HAP-1 (cell line): Measurements from ENCODE around the gene F11.
"Not testable (repeated sequence)": the region's sequence is repeated elsewhere in the genome, so short reads cannot be mapped to it uniquely, and the experiment has no call there.

Experiments used
- DNase-seq, 2 experiments: peaks; one replicate each; pipeline ENCODE4 v3.0.0-alpha.2; 2016 to 2020; ENCODE audit warnings: low spot score in 2 of 2
- H3K27me3 ChIP-seq: fragments of 250-450 bp; sonication (Bioruptor Pico); 2 replicates; pipeline ENCODE4 v1.5.1; 2020; ENCODE audit warnings: low read depth, mild to moderate bottlenecking, moderate library complexity
- H3K36me3 ChIP-seq: fragments of 250-450 bp; sonication (Bioruptor Pico); replicated peaks from 2 replicates; pipeline ENCODE4 v1.5.1; 2020; ENCODE audit warnings: mild to moderate bottlenecking
- H3K4me1 ChIP-seq: fragments of 250-450 bp; sonication (Bioruptor Pico); 2 replicates; pipeline ENCODE4 v1.5.1; 2020; ENCODE audit warnings: mild to moderate bottlenecking
- H3K4me3 ChIP-seq: fragments of 250-450 bp; sonication (Bioruptor Pico); 2 replicates; pipeline ENCODE4 v1.5.1; 2020; ENCODE audit warnings: mild to moderate bottlenecking, moderate library complexity
- H3K9me3 ChIP-seq: fragments of 250-450 bp; sonication (Bioruptor Pico); 2 replicates; pipeline ENCODE4 v1.5.1; 2020; ENCODE audit warnings: mild to moderate bottlenecking, moderate library complexity
- in situ Hi-C: fragments of 300-500 bp; cut with MboI; formaldehyde crosslinking; loops from 3 replicates; pipeline ENCODE4 v1.14.3; 2020; ENCODE audit warnings: low sequenced_read_pairs, inconsistent platforms, mixed read lengths

Gene F11

GRCh38 chr4:186240848-186241491 is 25.0 kb upstream of the F11 start:
- H3K4me3 ChIP-seq: no peak overlapping the region
- no peaks in the 10 kb centered on the region for H3K27me3 ChIP-seq
- in situ Hi-C loops: no loop called here
- no peaks in the 10 kb centered on the region for H3K36me3 ChIP-seq
- H3K4me1 ChIP-seq: no peaks in the 10 kb centered on the region
- no peak for DNase-seq
- H3K9me3 ChIP-seq: no peaks in the 10 kb centered on the region

DNA sequence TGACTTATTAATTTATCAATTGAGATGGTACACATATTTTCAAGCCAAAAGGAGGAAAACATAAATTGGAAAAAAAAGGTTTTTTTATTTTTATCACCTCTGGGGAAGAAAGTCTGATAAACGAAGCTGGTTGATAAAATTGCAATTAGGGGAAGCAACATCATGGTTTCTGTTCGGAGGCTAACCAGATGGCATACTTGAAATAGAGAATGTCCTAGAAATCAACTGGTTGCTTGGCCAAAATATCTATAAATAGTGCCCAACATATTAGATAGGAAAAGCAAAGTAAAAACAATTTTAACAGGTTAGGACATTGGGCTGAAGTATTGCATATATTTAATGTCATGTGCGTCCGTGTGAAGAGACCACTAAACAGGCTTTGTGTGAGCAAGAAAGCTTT is 24.4 kb upstream of the F11 start:
- in situ Hi-C loops: no loop called here
- no peak for DNase-seq
- H3K27me3 ChIP-seq: no peaks in the 10 kb centered on the region
- H3K4me3 ChIP-seq: no peak overlapping the region
- H3K4me1 ChIP-seq: no peaks in the 10 kb centered on the region
- H3K9me3 ChIP-seq: no peaks in the 10 kb centered on the region
- H3K36me3 ChIP-seq: no peaks in the 10 kb centered on the region

GRCh38 chr4:186242031-186242430 is 24.0 kb upstream of the F11 start:
- H3K27me3 ChIP-seq, H3K9me3 ChIP-seq, DNase-seq, H3K4me3 ChIP-seq, in situ Hi-C loops, H3K4me1 ChIP-seq, H3K36me3 ChIP-seq: not testable (repeated sequence)

GRCh38 chr4:186243331-186243730 is 22.7 kb upstream of the F11 start:
- Histone ChIP-seq H3K9me3 (no peaks in the 10 kb centered on the region), H3K27me3 (no peaks in the 10 kb centered on the region), H3K36me3 (no peaks in the 10 kb centered on the region), H3K4me3 (no peak overlapping the region), H3K4me1 (no peaks in the 10 kb centered on the region; the same call in 1 of the 2 replicates)
- in situ Hi-C loops: no loop called here
- no peak for DNase-seq

- Histone ChIP-seq H3K36me3 (no peaks in the 10 kb centered on the region), H3K27me3 (no peaks in the 10 kb centered on the region), H3K4me3 (no peak overlapping the region), H3K4me1 (peaks cover 14% of the 10 kb centered on the region), H3K9me3 (no peaks in the 10 kb centered on the region)
- in situ Hi-C loops: no loop called here
- DNase-seq: no peak
These were observed 21.2 kb upstream of the F11 start for GRCh38 chr4:186244835-186245234.

- DNase-seq, H3K27me3 ChIP-seq, H3K4me3 ChIP-seq, H3K36me3 ChIP-seq, H3K9me3 ChIP-seq, in situ Hi-C loops: not testable (repeated sequence)
- H3K4me1 ChIP-seq: peaks cover 29% of the 10 kb centered on the region
These were observed 18.8 kb upstream of the F11 start for GRCh38 chr4:186247062-186247752.

DNA sequence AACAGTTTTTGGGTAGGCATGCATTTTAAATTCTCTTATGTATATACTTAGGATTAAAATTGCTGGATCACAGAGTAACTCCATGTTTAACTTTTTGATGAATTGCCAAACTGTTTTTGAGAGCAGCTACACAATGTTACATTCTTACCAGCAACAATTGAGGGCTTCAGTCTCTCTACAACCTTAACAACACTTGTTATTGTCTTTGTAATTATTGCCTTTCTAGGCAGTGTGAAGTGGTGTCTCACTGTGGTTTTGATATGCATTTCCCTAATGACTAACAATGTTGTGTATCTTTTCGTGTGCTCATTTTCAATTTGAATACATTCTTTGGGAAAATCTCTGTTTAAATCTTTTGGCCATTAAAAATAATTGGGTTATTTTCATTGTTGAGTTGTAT is 17.3 kb upstream of the F11 start:
- in situ Hi-C loops: no loop called here
- Histone ChIP-seq H3K36me3 (no peaks in the 10 kb centered on the region), H3K27me3 (no peaks in the 10 kb centered on the region)

DNA sequence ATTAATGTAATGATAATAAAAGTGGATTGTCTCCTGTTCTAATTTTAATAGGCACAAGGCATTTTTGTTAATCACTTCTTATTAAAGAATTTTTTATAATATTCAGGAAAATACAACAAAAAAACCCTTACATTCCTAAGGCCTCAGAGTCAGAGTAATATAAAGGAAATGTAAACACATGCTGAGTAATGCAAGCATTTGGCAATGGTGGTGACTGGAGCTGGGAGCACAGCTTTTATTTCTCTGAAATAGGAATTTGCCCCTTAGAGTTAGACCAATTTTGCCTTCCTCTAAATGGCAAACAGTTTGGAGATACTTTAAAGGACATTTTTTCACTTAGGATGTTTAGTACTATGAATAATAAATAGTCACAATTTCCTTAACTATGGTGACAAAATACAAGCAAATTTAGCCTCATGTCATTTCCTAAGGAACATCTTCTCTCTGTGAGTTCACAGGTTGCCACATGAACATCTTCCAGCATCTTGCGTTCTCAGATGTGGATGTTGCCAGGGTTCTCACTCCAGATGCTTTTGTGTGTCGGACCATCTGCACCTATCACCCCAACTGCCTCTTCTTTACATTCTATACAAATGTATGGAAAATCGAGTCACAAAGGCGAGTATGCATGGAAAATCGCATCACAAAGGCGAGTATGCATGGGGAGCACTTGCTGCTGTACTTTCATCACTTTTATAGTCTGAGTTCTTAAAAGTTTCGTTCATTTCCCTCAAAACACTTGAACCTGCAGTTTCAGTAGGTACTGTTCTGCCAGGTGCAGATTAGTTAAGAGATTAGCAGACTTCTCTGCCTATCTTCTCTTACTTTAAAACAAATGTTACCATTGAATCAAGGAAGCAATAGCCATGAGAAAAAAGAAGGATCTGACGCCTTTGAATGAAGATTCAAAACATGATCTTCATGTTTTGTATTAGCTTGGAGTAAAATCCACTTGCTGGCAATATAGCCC is 15.9 kb upstream of the F11 start:
- H3K9me3 ChIP-seq: no peaks in the 10 kb centered on the region
- H3K36me3 ChIP-seq: no peaks in the 10 kb centered on the region
- peaks cover 29% of the 10 kb centered on the region for H3K4me1 ChIP-seq
- no peak overlapping the region for H3K4me3 ChIP-seq
- no peaks in the 10 kb centered on the region for H3K27me3 ChIP-seq
- peak; percentile 31 to 48 for DNase-seq
- in situ Hi-C loops: no loop called here

More for the DNA sequence above, 17.3 kb upstream of the F11 start:
- Histone ChIP-seq H3K4me1 (peaks cover 29% of the 10 kb centered on the region), H3K9me3 (no peaks in the 10 kb centered on the region), H3K4me3 (no peak overlapping the region)
- DNase-seq: peak in 1 of 2 experiments; percentile 73

DNA sequence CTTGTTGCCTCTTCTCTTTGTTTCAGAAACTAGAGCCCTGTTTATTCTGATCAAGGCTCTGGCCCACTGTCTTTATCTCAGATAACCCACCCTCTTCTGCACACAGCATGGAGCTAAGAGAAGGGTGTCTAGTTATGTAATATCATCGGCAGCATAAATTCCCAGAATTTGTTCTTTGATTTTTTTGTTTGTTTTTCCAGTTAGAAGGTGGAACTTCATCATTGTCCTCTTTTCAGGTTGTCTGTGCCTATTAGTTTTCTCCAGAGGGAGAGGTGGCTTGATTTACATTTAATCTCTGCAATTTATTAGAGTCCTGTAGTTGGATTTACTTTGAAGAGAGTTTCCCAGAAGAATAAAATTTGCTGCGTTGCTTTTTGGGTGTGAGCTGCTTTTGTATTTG is 15.2 kb upstream of the F11 start:
- H3K4me3 ChIP-seq: no peak overlapping the region
- peaks cover 29% of the 10 kb centered on the region for H3K4me1 ChIP-seq
- no peaks in the 10 kb centered on the region for H3K9me3 ChIP-seq
- in situ Hi-C loops: no loop called here
- H3K36me3 ChIP-seq: no peaks in the 10 kb centered on the region
- H3K27me3 ChIP-seq: no peaks in the 10 kb centered on the region
- DNase-seq: peak in 1 of 2 experiments; percentile 19

DNA sequence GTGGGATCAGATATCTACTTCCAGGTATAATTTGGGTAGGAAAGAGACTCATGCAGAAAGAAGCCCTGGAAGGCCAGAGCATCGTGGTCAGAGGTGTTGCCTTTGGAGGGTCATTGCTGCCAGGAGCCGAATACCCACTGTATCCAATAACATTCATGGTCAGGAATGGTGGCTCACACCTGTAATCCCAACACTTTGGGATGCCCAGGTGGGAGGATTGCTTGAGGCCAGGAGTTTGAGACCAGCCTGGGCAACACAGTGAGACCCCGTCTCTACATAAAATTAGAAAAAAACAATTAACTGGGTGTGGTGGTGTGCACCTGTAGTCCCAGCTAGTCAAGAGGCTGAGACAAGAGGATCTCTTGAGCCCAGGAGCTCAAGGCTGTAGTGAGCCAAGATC is 10.9 kb upstream of the F11 start:
- no peak for DNase-seq
- in situ Hi-C loops: no loop called here
- no peaks in the 10 kb centered on the region for H3K9me3 ChIP-seq
- peaks cover 12% of the 10 kb centered on the region for H3K4me1 ChIP-seq
- H3K36me3 ChIP-seq: no peaks in the 10 kb centered on the region
- H3K4me3 ChIP-seq: no peak overlapping the region
- no peaks in the 10 kb centered on the region for H3K27me3 ChIP-seq

DNA sequence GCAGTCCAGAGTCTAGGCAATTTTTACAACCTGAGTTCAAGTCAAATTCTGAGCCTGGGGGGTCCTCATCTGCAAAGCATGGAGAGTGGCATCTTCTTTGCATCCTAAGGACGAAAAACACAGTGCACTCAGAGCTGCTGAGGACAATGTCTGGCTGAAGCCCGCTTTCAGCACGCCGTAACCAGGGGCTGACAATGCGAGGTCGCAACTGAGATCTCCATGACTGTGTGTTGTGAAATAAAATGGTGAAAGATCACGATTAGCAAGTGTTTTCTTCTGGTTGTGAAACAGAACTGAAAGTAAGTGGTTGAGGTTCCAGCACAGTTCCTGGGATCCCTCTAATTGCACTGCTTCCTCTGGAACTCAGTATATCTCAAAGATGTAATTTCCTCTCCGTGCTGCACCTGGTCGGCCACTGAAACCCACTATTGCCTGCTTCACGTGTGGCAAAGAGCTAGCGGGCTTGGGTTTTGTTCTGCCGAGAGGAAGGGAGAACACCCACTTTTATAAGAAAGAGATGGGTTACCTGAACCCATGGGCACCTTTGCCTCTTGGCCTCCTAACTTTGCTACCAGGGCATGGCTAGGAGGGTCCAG is 7.7 kb upstream of the F11 start:
- H3K4me3 ChIP-seq: no peak overlapping the region
- no peaks in the 10 kb centered on the region for H3K9me3 ChIP-seq
- no peaks in the 10 kb centered on the region for H3K27me3 ChIP-seq
- no peaks in the 10 kb centered on the region for H3K36me3 ChIP-seq
- H3K4me1 ChIP-seq: no peaks in the 10 kb centered on the region
- DNase-seq: no peak
- in situ Hi-C loops: no loop called here

DNA sequence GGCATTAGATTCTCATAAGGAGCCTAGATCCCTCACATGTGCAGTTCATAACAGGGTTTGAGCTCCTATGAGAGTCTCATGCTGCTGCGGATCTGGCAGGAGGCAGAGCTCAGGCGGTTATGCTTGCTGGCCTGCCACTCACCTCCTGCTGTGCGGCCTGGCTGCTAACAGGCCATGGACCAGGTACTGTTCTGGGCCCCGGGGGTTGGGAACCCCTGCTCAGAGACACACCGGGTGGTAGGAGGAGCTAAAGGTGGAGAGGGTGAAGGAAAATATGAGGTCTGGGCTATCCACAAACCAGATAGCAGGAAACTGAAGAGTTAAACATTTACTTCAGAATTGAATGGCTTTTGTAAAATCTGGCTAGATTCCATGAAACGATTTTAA is 5.9 kb upstream of the F11 start:
- peaks cover 8% of the 10 kb centered on the region for H3K4me1 ChIP-seq
- DNase-seq: no peak
- H3K27me3 ChIP-seq: no peaks in the 10 kb centered on the region
- H3K9me3 ChIP-seq: no peaks in the 10 kb centered on the region
- no peaks in the 10 kb centered on the region for H3K36me3 ChIP-seq
- in situ Hi-C loops: no loop called here
- H3K4me3 ChIP-seq: no peak overlapping the region

DNA sequence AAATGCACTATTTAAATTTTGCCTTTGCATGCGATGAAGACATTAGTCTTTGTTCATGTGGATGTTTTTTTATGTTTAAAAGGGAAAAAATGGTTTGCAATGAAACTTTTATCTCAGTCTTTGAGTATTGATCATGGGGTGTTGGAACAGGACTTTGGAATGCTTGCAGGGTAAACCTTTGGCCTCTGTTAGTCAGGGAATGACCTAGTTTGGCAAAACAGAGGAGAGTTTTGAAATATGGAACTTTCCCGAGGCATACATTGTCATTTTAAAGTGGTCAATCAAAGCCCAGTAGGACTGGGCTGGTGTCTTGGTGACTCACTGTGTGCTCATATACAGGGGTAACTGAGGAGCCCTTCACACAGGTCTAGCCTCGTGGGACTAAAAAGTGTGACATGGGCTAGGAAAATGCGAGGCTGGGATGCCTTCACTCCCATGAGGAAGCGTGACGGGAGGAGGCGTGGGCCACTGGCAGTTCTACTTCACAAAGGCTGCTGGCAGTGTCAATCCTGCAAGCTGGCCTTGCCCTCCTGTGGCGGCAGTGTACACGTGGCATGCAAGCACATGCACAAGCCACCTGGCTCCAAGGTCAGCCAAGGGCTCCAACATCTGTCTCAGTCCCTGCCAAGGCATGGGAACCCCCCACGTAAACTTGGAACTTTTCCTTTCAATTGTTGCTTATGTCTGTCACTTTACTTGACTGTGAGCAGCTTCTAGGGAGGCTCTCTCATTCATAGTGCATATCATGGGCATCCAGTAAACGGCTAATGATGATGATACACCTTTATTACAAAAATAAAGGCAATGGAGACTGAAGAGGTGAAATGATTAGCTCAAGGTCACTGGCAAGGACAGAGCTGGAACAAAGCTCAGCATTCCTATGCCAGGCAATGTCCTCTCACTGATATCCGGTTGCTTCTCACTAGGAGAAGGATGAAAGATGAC is 5.2 kb upstream of the F11 start:
- no peaks in the 10 kb centered on the region for H3K9me3 ChIP-seq
- H3K4me3 ChIP-seq: no peak overlapping the region
- no peak for DNase-seq
- in situ Hi-C loops: no loop called here
- no peaks in the 10 kb centered on the region for H3K27me3 ChIP-seq
- peaks cover 13% of the 10 kb centered on the region for H3K4me1 ChIP-seq
- no peaks in the 10 kb centered on the region for H3K36me3 ChIP-seq
